ENCODE results near the gene IFI6. TPM values are rescaled to one million over a fixed set of nuclear protein-coding genes. Genes with fewer than 3 reads are reported as not detected.

IFI6 gene
- 107 and 108 TPM in 2 replicates for polyA plus RNA-seq (2013)

GRCh38 chr1:27671964-27672749, at the start of gene IFI6:
Gene IFI6 (minus strand): TSS chr1:27672192. CDS start chr1:27669314, 2,878 bp downstream.
- Histone ChIP-seq H3K4me2 (ENCODE audit: low read length) (peak within 1 kb of the TSS; percentile 59), H3K4me3 (ENCODE audit: low read depth, low read length) (no peak within 1 kb of the TSS), H3K79me2 (ENCODE audit: control insufficient read depth, insufficient read depth, low read length, poor library complexity) (no peaks in the 10 kb centered on the region), H4K12ac (ENCODE audit: low read depth, low read length) (no peak within 1 kb of the TSS), H2BK120ac (ENCODE audit: insufficient read depth, low read length, poor library complexity) (no peak within 1 kb of the TSS), H2BK5ac (ENCODE audit: low read depth, low read length, poor library complexity) (no peak within 1 kb of the TSS), H2BK12ac (ENCODE audit: low read length) (no peak within 1 kb of the TSS), H3K4me1 (ENCODE audit: control insufficient read depth in 1 of 2, insufficient read depth in 2 of 2, low read length in 2 of 2) (peaks cover 4 to 10% of the 10 kb centered on the region in 2 experiments), H4K91ac (ENCODE audit: low read depth, low read length) (no peak within 1 kb of the TSS), H3K27me3 (ENCODE audit: insufficient read depth, low read length) (no peaks in the 10 kb centered on the region), H3K14ac (ENCODE audit: low read length) (no peak within 1 kb of the TSS), H3K23ac (ENCODE audit: low read length) (no peak within 1 kb of the TSS), H4K8ac (ENCODE audit: low read depth, low read length) (peak within 1 kb of the TSS; percentile 32), H3K36me3 (ENCODE audit: control insufficient read depth in 1 of 2, insufficient read depth in 2 of 2, low read length in 2 of 2) (peaks cover 0 to 3% of the 10 kb centered on the region in 2 experiments), H3K9ac (ENCODE audit: low read length) (peak within 1 kb of the TSS; percentile 42), H2AK5ac (ENCODE audit: low read length) (no peak within 1 kb of the TSS), H3K9me3 (ENCODE audit: insufficient read depth, low read depth, low read length) (peaks cover 2% of the 10 kb centered on the region), H3K79me1 (ENCODE audit: low read length) (no peaks in the 10 kb centered on the region), H3K18ac (ENCODE audit: low read length) (no peak within 1 kb of the TSS), H3K27ac (ENCODE audit: low read depth, low read length) (no peak within 1 kb of the TSS), H2AFZ (ENCODE audit: insufficient read depth, low read length, poor library complexity) (no peak within 1 kb of the TSS), H3K4ac (ENCODE audit: low read depth, low read length) (no peak within 1 kb of the TSS)
- WGBS (ENCODE audit: extremely low coverage, insufficient coverage, insufficient read length): no CpG with 5 or more reads among the region's 10 CpGs
- peak; percentile 95 to 98 for DNase-seq

- no peak overlapping the region for H2BK120ac ChIP-seq (ENCODE audit: insufficient read depth, low read length, poor library complexity)
- H2BK5ac ChIP-seq (ENCODE audit: low read depth, low read length, poor library complexity): no peak overlapping the region
- H3K4me1 ChIP-seq (ENCODE audit: control insufficient read depth in 1 of 2, insufficient read depth in 2 of 2, low read length in 2 of 2): no peaks in the 10 kb centered on the region
These were observed 47.6 kb upstream of the IFI6 start for GRCh38 chr1:27719286-27720251.

GRCh38 chr1:27716262-27716895, 44.4 kb upstream of the IFI6 start:
- WGBS (ENCODE audit: extremely low coverage, insufficient coverage, insufficient read length): no CpG with 5 or more reads among the region's 2 CpGs
- H4K12ac ChIP-seq (ENCODE audit: low read depth, low read length): no peak overlapping the region
- no peaks in the 10 kb centered on the region for H3K9me3 ChIP-seq (ENCODE audit: insufficient read depth, low read depth, low read length)
- peaks cover 0 to 6% of the 10 kb centered on the region in 2 experiments for H3K4me1 ChIP-seq (ENCODE audit: control insufficient read depth in 1 of 2, insufficient read depth in 2 of 2, low read length in 2 of 2)
- H3K9ac ChIP-seq (ENCODE audit: low read length): no peak overlapping the region
- no peak overlapping the region for H3K23ac ChIP-seq (ENCODE audit: low read length)
- no peak overlapping the region for H3K27ac ChIP-seq (ENCODE audit: low read depth, low read length)
- no peaks in the 10 kb centered on the region for H3K27me3 ChIP-seq (ENCODE audit: insufficient read depth, low read length)
- no peak overlapping the region for H3K14ac ChIP-seq (ENCODE audit: low read length)
- no peak overlapping the region for H3K4me2 ChIP-seq (ENCODE audit: low read length)
- no peak overlapping the region for H4K8ac ChIP-seq (ENCODE audit: low read depth, low read length)
- H3K79me2 ChIP-seq (ENCODE audit: control insufficient read depth, insufficient read depth, low read length, poor library complexity): no peaks in the 10 kb centered on the region
- no peaks in the 10 kb centered on the region for H3K36me3 ChIP-seq (ENCODE audit: control insufficient read depth in 1 of 2, insufficient read depth in 2 of 2, low read length in 2 of 2)
- peaks cover 4% of the 10 kb centered on the region for H3K79me1 ChIP-seq (ENCODE audit: low read length)
- no peak overlapping the region for H3K18ac ChIP-seq (ENCODE audit: low read length)
- DNase-seq: peak; percentile 22 to 69
- no peak overlapping the region for H2BK120ac ChIP-seq (ENCODE audit: insufficient read depth, low read length, poor library complexity)
- no peak overlapping the region for H2AFZ ChIP-seq (ENCODE audit: insufficient read depth, low read length, poor library complexity)
- no peak overlapping the region for H4K91ac ChIP-seq (ENCODE audit: low read depth, low read length)
- H2BK12ac ChIP-seq (ENCODE audit: low read length): no peak overlapping the region
- no peak overlapping the region for H3K4ac ChIP-seq (ENCODE audit: low read depth, low read length)
- H2AK5ac ChIP-seq (ENCODE audit: low read length): no peak overlapping the region
- H2BK5ac ChIP-seq (ENCODE audit: low read depth, low read length, poor library complexity): no peak overlapping the region
- H3K4me3 ChIP-seq (ENCODE audit: low read depth, low read length): no peak overlapping the region

More at GRCh38 chr1:27719286-27720251, 47.6 kb upstream of the IFI6 start:
- no peak overlapping the region for H4K12ac ChIP-seq (ENCODE audit: low read depth, low read length)
- H3K36me3 ChIP-seq (ENCODE audit: control insufficient read depth in 1 of 2, insufficient read depth in 2 of 2, low read length in 2 of 2): no peaks in the 10 kb centered on the region
- H4K8ac ChIP-seq (ENCODE audit: low read depth, low read length): no peak overlapping the region
- no peak overlapping the region for H4K91ac ChIP-seq (ENCODE audit: low read depth, low read length)
- no peak overlapping the region for H3K9ac ChIP-seq (ENCODE audit: low read length)
- no peak overlapping the region for H3K27ac ChIP-seq (ENCODE audit: low read depth, low read length)
- H3K27me3 ChIP-seq (ENCODE audit: insufficient read depth, low read length): no peaks in the 10 kb centered on the region
- no peak overlapping the region for H3K14ac ChIP-seq (ENCODE audit: low read length)
- no peaks in the 10 kb centered on the region for H3K79me2 ChIP-seq (ENCODE audit: control insufficient read depth, insufficient read depth, low read length, poor library complexity)
- H2AK5ac ChIP-seq (ENCODE audit: low read length): no peak overlapping the region
- no peak overlapping the region for H3K4ac ChIP-seq (ENCODE audit: low read depth, low read length)
- H3K4me2 ChIP-seq (ENCODE audit: low read length): no peak overlapping the region
- H2AFZ ChIP-seq (ENCODE audit: insufficient read depth, low read length, poor library complexity): no peak overlapping the region
- H3K4me3 ChIP-seq (ENCODE audit: low read depth, low read length): no peak overlapping the region
- no peak overlapping the region for H3K23ac ChIP-seq (ENCODE audit: low read length)
- H3K9me3 ChIP-seq (ENCODE audit: insufficient read depth, low read depth, low read length): no peaks in the 10 kb centered on the region
- H3K79me1 ChIP-seq (ENCODE audit: low read length): no peaks in the 10 kb centered on the region
- H3K18ac ChIP-seq (ENCODE audit: low read length): no peak overlapping the region
- DNase-seq: peak; percentile 18 to 33
- H2BK12ac ChIP-seq (ENCODE audit: low read length): no peak overlapping the region
- no CpG with 5 or more reads among the region's 5 CpGs for WGBS (ENCODE audit: extremely low coverage, insufficient coverage, insufficient read length)

GRCh38 chr1:27713869-27714513, 42.0 kb upstream of the IFI6 start:
- Histone ChIP-seq H3K4me3 (ENCODE audit: low read depth, low read length) (no peak overlapping the region), H3K79me1 (ENCODE audit: low read length) (peaks cover 4% of the 10 kb centered on the region), H3K4ac (ENCODE audit: low read depth, low read length) (no peak overlapping the region), H3K36me3 (ENCODE audit: control insufficient read depth in 1 of 2, insufficient read depth in 2 of 2, low read length in 2 of 2) (no peaks in the 10 kb centered on the region), H2BK120ac (ENCODE audit: insufficient read depth, low read length, poor library complexity) (no peak overlapping the region), H4K8ac (ENCODE audit: low read depth, low read length) (no peak overlapping the region), H3K27ac (ENCODE audit: low read depth, low read length) (peak overlapping the region; percentile 50), H3K4me1 (ENCODE audit: control insufficient read depth in 1 of 2, insufficient read depth in 2 of 2, low read length in 2 of 2) (peaks cover 0 to 6% of the 10 kb centered on the region in 2 experiments), H3K14ac (ENCODE audit: low read length) (no peak overlapping the region), H3K23ac (ENCODE audit: low read length) (no peak overlapping the region), H4K12ac (ENCODE audit: low read depth, low read length) (no peak overlapping the region), H3K79me2 (ENCODE audit: control insufficient read depth, insufficient read depth, low read length, poor library complexity) (no peaks in the 10 kb centered on the region), H3K9ac (ENCODE audit: low read length) (no peak overlapping the region), H3K4me2 (ENCODE audit: low read length) (no peak overlapping the region), H2BK5ac (ENCODE audit: low read depth, low read length, poor library complexity) (no peak overlapping the region), H3K18ac (ENCODE audit: low read length) (no peak overlapping the region), H3K27me3 (ENCODE audit: insufficient read depth, low read length) (no peaks in the 10 kb centered on the region), H2BK12ac (ENCODE audit: low read length) (no peak overlapping the region), H3K9me3 (ENCODE audit: insufficient read depth, low read depth, low read length) (no peaks in the 10 kb centered on the region), H2AK5ac (ENCODE audit: low read length) (no peak overlapping the region), H4K91ac (ENCODE audit: low read depth, low read length) (no peak overlapping the region), H2AFZ (ENCODE audit: insufficient read depth, low read length, poor library complexity) (no peak overlapping the region)
- DNase-seq: no peak
- no CpG with 5 or more reads among the region's 3 CpGs for WGBS (ENCODE audit: extremely low coverage, insufficient coverage, insufficient read length)
